GM23338 (cell line): Measurements from ENCODE around the gene TAGAP. TPM values are rescaled to one million over a fixed set of nuclear protein-coding genes. Genes with fewer than 3 reads are reported as not detected.

Experiments
- ATAC-seq: fragments of 200-7000 bp; cut with Tn5 transposase; 3 replicates; pipeline ENCODE4 v1.9.1; 2020
- DNase-seq: peaks from one replicate; pipeline ENCODE4 v3.0.0-alpha.2; 2015; ENCODE audit warnings: low spot score
- H2AFZ ChIP-seq: fragments of 200-600 bp; sonication (generic); 2 replicates; pipeline ENCODE4 v1.8.0; 2016; ENCODE audit warnings: antibody characterized with exemption, mild to moderate bottlenecking, moderate library complexity
- H3F3A ChIP-seq: fragments of 200-600 bp; sonication (generic); replicated peaks from 2 replicates; pipeline ENCODE4 v1.8.0; 2017; ENCODE audit warnings: antibody characterized with exemption, mixed run types, low read depth
- H3K27ac ChIP-seq: fragments of 200-600 bp; sonication (generic); 2 replicates; pipeline ENCODE4 v1.6.1; 2016; ENCODE audit warnings: low read depth
- H3K27me3 ChIP-seq: fragments of 200-600 bp; sonication (generic); 2 replicates; pipeline ENCODE4 v1.8.0; 2016; ENCODE audit warnings: mild to moderate bottlenecking, mixed run types, moderate library complexity; ENCODE audit not compliant: insufficient read depth
- H3K36me3 ChIP-seq: fragments of 200-600 bp; sonication (generic); 2 replicates; pipeline ENCODE4 v1.8.0; 2016; ENCODE audit warnings: mild to moderate bottlenecking; ENCODE audit not compliant: insufficient read depth
- H3K4me1 ChIP-seq: fragments of 200-600 bp; sonication (generic); 2 replicates; pipeline ENCODE4 v1.8.0; 2016; ENCODE audit warnings: mild to moderate bottlenecking, moderate library complexity; ENCODE audit not compliant: insufficient read depth
- H3K4me2 ChIP-seq: fragments of 200-600 bp; sonication (generic); 2 replicates; pipeline ENCODE4 v1.7.1; 2017; ENCODE audit warnings: mixed run types
- H3K4me3 ChIP-seq: fragments of 200-600 bp; sonication (generic); 2 replicates; pipeline ENCODE4 v1.6.1; 2016; ENCODE audit warnings: mixed run types
- H3K79me2 ChIP-seq: fragments of 200-600 bp; sonication (generic); replicated peaks from 2 replicates; pipeline ENCODE4 v1.8.0; 2017; ENCODE audit warnings: mild to moderate bottlenecking; ENCODE audit not compliant: insufficient read depth
- H3K9me2 ChIP-seq: fragments of 200-600 bp; sonication (generic); 2 replicates; pipeline ENCODE4 v1.8.0; 2017; ENCODE audit not compliant: insufficient read depth
- H4K20me1 ChIP-seq: fragments of 200-600 bp; sonication (generic); replicated peaks from 2 replicates; pipeline ENCODE4 v1.8.0; 2017; ENCODE audit warnings: mild to moderate bottlenecking; ENCODE audit not compliant: insufficient read depth
- H3K27ac Mint-ChIP-seq: 2 replicates; pipeline ENCODE4 v1.8.0; 2020; ENCODE audit warnings: inconsistent platforms, mild to moderate bottlenecking, moderate library complexity, mixed read lengths
- H3K27me3 Mint-ChIP-seq: 3 replicates; pipeline ENCODE4 v1.8.0; 2022; ENCODE audit warnings: low read depth, mild to moderate bottlenecking, moderate library complexity, mixed read lengths, inconsistent platforms; ENCODE audit not compliant: insufficient read depth, poor library complexity
- H3K36me3 Mint-ChIP-seq: 3 replicates; pipeline ENCODE4 v1.8.0; 2021; ENCODE audit warnings: low read depth, mild to moderate bottlenecking, inconsistent platforms, moderate library complexity, mixed read lengths
- H3K4me1 Mint-ChIP-seq: 3 replicates; pipeline ENCODE4 v1.8.0; 2020; ENCODE audit warnings: mild to moderate bottlenecking, inconsistent platforms, mixed read lengths
- H3K4me3 Mint-ChIP-seq: 3 replicates; pipeline ENCODE4 v1.8.0; 2021; ENCODE audit warnings: moderate library complexity, mild to moderate bottlenecking, inconsistent platforms, mixed read lengths
- H3K9me3 Mint-ChIP-seq: 3 replicates; pipeline ENCODE4 v1.8.0; 2020; ENCODE audit warnings: moderate library complexity, mild to moderate bottlenecking, inconsistent platforms, mixed read lengths
- CREB1 ChIP-seq: fragments of 250-450 bp; sonication (Bioruptor Pico); IDR thresholded peaks from 2 replicates; pipeline ENCODE4 v1.5.0; 2020; ENCODE audit warnings: low read depth, mild to moderate bottlenecking, moderate library complexity
- CTCF ChIP-seq, 2 experiments: fragments of 200-600 bp in 1 of 2; sonication (generic) in 1 of 2; conservative IDR thresholded peaks; 2 replicates each; pipeline versions ENCODE4 v1.5.1 to v1.6.1; 2016 to 2017; ENCODE audit warnings: antibody characterized with exemption in 2 of 2, low read depth in 2 of 2, mild to moderate bottlenecking in 2 of 2, moderate library complexity in 1 of 2
- EZH2 ChIP-seq: fragments of 200-600 bp; sonication (generic); IDR thresholded peaks from one replicate; pipeline ENCODE4 v1.8.0; 2017; ENCODE audit warnings: antibody characterized with exemption, mild to moderate bottlenecking, low read depth; ENCODE audit not compliant: unreplicated experiment
- POLR2AphosphoS5 ChIP-seq: IDR thresholded peaks from 2 replicates; pipeline ENCODE4 v1.6.1; 2016; ENCODE audit warnings: antibody characterized with exemption, low read depth
- ZNF331 ChIP-seq: fragments of 250-450 bp; sonication (Bioruptor Pico); IDR thresholded peaks from 2 replicates; pipeline ENCODE4 v1.5.0; 2020; ENCODE audit warnings: low read depth, mild to moderate bottlenecking, moderate library complexity
- polyA plus RNA-seq: library from polyadenylated mRNA; unstranded; fragments of >200 nt; fragmentation: Nextera tagmentation; extraction: Ambion mirVana; gene quantifications from 2 replicates; pipeline ENCODE4 v1.2.1, GENCODE V29; 2016
- total RNA-seq: library from RNA; depleted of rRNA; stranded (reverse); fragments of >200 nt; shearing (Covaris generic); gene quantifications from 2 replicates; pipeline ENCODE4 v1.2.3, GENCODE V29; 2014
- TF ChIP-seq, protein P1 (sequence below): IDR thresholded peaks from 2 replicates; pipeline ENCODE4 v1.6.1; 2016; ENCODE audit warnings: antibody characterized with exemption
- TF ChIP-seq, protein P2 (sequence below): fragments of 250-450 bp; sonication (Bioruptor Pico); IDR thresholded peaks from 2 replicates; pipeline ENCODE4 v1.5.0; 2020; ENCODE audit warnings: mild to moderate bottlenecking, moderate library complexity

The TAGAP gene
- total and polyA plus RNA-seq, 2 experiments from 2014 or later = not detected

- no peaks in the 10 kb centered on the region for H3F3A ChIP-seq
- no peaks in the 10 kb centered on the region for H3K9me2 ChIP-seq
- no peaks in the 10 kb centered on the region for H4K20me1 ChIP-seq
- H3K36me3 Mint-ChIP-seq = no peaks in the 10 kb centered on the region
- no peaks in the 10 kb centered on the region for H3K36me3 ChIP-seq
- no peak overlapping the region; the same call in 1 of the 2 replicates for H3K27ac Mint-ChIP-seq
- peak; percentile 17 for DNase-seq
- no peaks in the 10 kb centered on the region for H3K27me3 ChIP-seq
- H3K4me2 ChIP-seq = no peak overlapping the region
- peak; percentile 54; the same call in 2 of the 3 replicates for ATAC-seq
- H3K9me3 Mint-ChIP-seq = no peaks in the 10 kb centered on the region
- peaks cover 4% of the 10 kb centered on the region for H3K27me3 Mint-ChIP-seq
- no peaks in the 10 kb centered on the region; the same call in 1 of the 2 replicates for H3K4me1 ChIP-seq
- H3K27ac ChIP-seq = no peak overlapping the region
- H3K4me3 ChIP-seq = no peak overlapping the region
- no peaks in the 10 kb centered on the region for H3K79me2 ChIP-seq
- H2AFZ ChIP-seq = 0 out of 2 replicates have a peak overlapping the region, but pooled peaks have one; percentile 14
- TF ChIP-seq CREB1 (CRISPR knock-in tag) (no peak), CTCF (conservative IDR thresholded peaks at IDR 0.05; ENCODE audit: low read depth in 2 of 2) (0 out of 4 replicates have a peak, but pooled peaks of 1 of the 2 experiments have one; percentile 12), POLR2AphosphoS5 (no peak), EZH2 (no peak), ZNF331 (no peak)
- TF ChIP-seq, protein P1, sequence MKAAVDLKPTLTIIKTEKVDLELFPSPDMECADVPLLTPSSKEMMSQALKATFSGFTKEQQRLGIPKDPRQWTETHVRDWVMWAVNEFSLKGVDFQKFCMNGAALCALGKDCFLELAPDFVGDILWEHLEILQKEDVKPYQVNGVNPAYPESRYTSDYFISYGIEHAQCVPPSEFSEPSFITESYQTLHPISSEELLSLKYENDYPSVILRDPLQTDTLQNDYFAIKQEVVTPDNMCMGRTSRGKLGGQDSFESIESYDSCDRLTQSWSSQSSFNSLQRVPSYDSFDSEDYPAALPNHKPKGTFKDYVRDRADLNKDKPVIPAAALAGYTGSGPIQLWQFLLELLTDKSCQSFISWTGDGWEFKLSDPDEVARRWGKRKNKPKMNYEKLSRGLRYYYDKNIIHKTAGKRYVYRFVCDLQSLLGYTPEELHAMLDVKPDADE = no peak
- TF ChIP-seq, protein P2, sequence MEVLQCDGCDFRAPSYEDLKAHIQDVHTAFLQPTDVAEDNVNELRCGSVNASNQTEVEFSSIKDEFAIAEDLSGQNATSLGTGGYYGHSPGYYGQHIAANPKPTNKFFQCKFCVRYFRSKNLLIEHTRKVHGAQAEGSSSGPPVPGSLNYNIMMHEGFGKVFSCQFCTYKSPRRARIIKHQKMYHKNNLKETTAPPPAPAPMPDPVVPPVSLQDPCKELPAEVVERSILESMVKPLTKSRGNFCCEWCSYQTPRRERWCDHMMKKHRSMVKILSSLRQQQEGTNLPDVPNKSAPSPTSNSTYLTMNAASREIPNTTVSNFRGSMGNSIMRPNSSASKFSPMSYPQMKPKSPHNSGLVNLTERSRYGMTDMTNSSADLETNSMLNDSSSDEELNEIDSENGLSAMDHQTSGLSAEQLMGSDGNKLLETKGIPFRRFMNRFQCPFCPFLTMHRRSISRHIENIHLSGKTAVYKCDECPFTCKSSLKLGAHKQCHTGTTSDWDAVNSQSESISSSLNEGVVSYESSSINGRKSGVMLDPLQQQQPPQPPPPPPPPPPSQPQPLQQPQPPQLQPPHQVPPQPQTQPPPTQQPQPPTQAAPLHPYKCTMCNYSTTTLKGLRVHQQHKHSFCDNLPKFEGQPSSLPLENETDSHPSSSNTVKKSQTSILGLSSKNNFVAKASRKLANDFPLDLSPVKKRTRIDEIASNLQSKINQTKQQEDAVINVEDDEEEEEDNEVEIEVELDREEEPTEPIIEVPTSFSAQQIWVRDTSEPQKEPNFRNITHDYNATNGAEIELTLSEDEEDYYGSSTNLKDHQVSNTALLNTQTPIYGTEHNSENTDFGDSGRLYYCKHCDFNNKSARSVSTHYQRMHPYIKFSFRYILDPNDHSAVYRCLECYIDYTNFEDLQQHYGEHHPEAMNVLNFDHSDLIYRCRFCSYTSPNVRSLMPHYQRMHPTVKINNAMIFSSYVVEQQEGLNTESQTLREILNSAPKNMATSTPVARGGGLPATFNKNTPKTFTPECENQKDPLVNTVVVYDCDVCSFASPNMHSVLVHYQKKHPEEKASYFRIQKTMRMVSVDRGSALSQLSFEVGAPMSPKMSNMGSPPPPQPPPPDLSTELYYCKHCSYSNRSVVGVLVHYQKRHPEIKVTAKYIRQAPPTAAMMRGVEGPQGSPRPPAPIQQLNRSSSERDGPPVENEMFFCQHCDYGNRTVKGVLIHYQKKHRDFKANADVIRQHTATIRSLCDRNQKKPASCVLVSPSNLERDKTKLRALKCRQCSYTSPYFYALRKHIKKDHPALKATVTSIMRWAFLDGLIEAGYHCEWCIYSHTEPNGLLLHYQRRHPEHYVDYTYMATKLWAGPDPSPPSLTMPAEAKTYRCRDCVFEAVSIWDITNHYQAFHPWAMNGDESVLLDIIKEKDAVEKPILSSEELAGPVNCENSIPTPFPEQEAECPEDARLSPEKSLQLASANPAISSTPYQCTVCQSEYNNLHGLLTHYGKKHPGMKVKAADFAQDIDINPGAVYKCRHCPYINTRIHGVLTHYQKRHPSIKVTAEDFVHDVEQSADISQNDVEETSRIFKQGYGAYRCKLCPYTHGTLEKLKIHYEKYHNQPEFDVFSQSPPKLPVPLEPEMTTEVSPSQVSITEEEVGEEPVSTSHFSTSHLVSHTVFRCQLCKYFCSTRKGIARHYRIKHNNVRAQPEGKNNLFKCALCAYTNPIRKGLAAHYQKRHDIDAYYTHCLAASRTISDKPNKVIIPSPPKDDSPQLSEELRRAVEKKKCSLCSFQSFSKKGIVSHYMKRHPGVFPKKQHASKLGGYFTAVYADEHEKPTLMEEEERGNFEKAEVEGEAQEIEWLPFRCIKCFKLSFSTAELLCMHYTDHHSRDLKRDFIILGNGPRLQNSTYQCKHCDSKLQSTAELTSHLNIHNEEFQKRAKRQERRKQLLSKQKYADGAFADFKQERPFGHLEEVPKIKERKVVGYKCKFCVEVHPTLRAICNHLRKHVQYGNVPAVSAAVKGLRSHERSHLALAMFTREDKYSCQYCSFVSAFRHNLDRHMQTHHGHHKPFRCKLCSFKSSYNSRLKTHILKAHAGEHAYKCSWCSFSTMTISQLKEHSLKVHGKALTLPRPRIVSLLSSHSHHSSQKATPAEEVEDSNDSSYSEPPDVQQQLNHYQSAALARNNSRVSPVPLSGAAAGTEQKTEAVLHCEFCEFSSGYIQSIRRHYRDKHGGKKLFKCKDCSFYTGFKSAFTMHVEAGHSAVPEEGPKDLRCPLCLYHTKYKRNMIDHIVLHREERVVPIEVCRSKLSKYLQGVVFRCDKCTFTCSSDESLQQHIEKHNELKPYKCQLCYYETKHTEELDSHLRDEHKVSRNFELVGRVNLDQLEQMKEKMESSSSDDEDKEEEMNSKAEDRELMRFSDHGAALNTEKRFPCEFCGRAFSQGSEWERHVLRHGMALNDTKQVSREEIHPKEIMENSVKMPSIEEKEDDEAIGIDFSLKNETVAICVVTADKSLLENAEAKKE (CRISPR knock-in tag) = no peak
- H3K4me3 Mint-ChIP-seq = no peak overlapping the region
- no peaks in the 10 kb centered on the region for H3K4me1 Mint-ChIP-seq
These were observed 30.9 kb upstream of the TAGAP start for GRCh38 chr6:159075506-159076228.
